ENCODE measurements around the gene RPL5. TPM values are rescaled to one million over a fixed set of nuclear protein-coding genes. Genes with fewer than 3 reads are reported as not detected.

The RPL5 gene
- polyA plus RNA-seq, 1 experiment: 2,752 TPM

GRCh38 chr1:92877081-92877711 is 45.4 kb downstream of the RPL5 start:
- peaks cover 2% of the 10 kb centered on the region; the same call in 1 of the 2 replicates for H3K9me3 ChIP-seq (ENCODE audit: control insufficient read depth, insufficient read depth, low read length)
- H3K4me3 ChIP-seq (ENCODE audit: low read depth, low read length): peak overlapping the region; percentile 20; the same call in 1 of the 2 replicates
- no peak for DNase-seq (ENCODE audit: low read depth, low spot score)
- ChIA-PET POLR2A (no interaction called here), CTCF (interaction anchor here (1.3 to 4.3 kb wide), 5 partner anchors 18 to 117 kb away, joined by 3 to 37 read pairs (median 6); partner anchors contain the start of genes DIPK1A and RPL5)
- TF ChIP-seq CTCF (IDR thresholded peaks at IDR 0.05; ENCODE audit: low read depth, low read length): no peak
- H3K27ac ChIP-seq (ENCODE audit: low read depth, low read length): no peak overlapping the region
- no peaks in the 10 kb centered on the region for H3K27me3 ChIP-seq (ENCODE audit: control insufficient read depth, insufficient read depth, low read length)

- Histone ChIP-seq H3K4me3 (ENCODE audit: low read depth, low read length) (no peak overlapping the region), H3K27ac (ENCODE audit: low read depth, low read length) (no peak overlapping the region), H3K9me3 (ENCODE audit: control insufficient read depth, insufficient read depth, low read length) (peaks cover under 1% of the 10 kb centered on the region; the same call in 1 of the 2 replicates), H3K27me3 (ENCODE audit: control insufficient read depth, insufficient read depth, low read length) (no peaks in the 10 kb centered on the region)
- CTCF ChIA-PET: interaction anchor here (1.0 to 4.3 kb wide), 6 partner anchors 14 to 116 kb away, joined by 3 to 37 read pairs (median 5); partner anchors contain the start of genes DIPK1A and RPL5
- TF ChIP-seq CTCF (IDR thresholded peaks at IDR 0.05; ENCODE audit: low read depth, low read length): no peak
- DNase-seq (ENCODE audit: low read depth, low spot score): no peak
- POLR2A ChIA-PET: no interaction called here
These were observed 46.0 kb downstream of the RPL5 start for GRCh38 chr1:92877792-92878191.

- POLR2A ChIA-PET: no interaction called here
- TF ChIP-seq CTCF (IDR thresholded peaks at IDR 0.05; ENCODE audit: low read depth, low read length): no peak
- CTCF ChIA-PET: interaction anchor here (0.6 to 4.2 kb wide), 3 partner anchors 20 to 115 kb away, joined by 3 to 37 read pairs (median 7); no protein-coding TSS in a partner anchor
- DNase-seq (ENCODE audit: low read depth, low spot score): no peak
- Histone ChIP-seq H3K4me3 (ENCODE audit: low read depth, low read length) (no peak overlapping the region), H3K27me3 (ENCODE audit: control insufficient read depth, insufficient read depth, low read length) (no peaks in the 10 kb centered on the region), H3K9me3 (ENCODE audit: control insufficient read depth, insufficient read depth, low read length) (no peaks in the 10 kb centered on the region), H3K27ac (ENCODE audit: low read depth, low read length) (no peak overlapping the region)
These were observed 47.6 kb downstream of the RPL5 start for GRCh38 chr1:92879316-92879968.

GRCh38 chr1:92881391-92881790 is 49.6 kb downstream of the RPL5 start:
- ChIA-PET CTCF (interaction anchor here (2.0 to 5.7 kb wide), 2 partner anchors 22 to 113 kb away, joined by 8 to 25 read pairs; no protein-coding TSS in a partner anchor), POLR2A (no interaction called here)
- no peak overlapping the region for H3K4me3 ChIP-seq (ENCODE audit: low read depth, low read length)
- no peak overlapping the region for H3K27ac ChIP-seq (ENCODE audit: low read depth, low read length)
- no peak for TF ChIP-seq CTCF (IDR thresholded peaks at IDR 0.05; ENCODE audit: low read depth, low read length)
- no peak for DNase-seq (ENCODE audit: low read depth, low spot score)
- no peaks in the 10 kb centered on the region for H3K27me3 ChIP-seq (ENCODE audit: control insufficient read depth, insufficient read depth, low read length)
- no peaks in the 10 kb centered on the region for H3K9me3 ChIP-seq (ENCODE audit: control insufficient read depth, insufficient read depth, low read length)

- no peaks in the 10 kb centered on the region for H3K9me3 ChIP-seq (ENCODE audit: control insufficient read depth, insufficient read depth, low read length)
- TF ChIP-seq CTCF (IDR thresholded peaks at IDR 0.05; ENCODE audit: low read depth, low read length): no peak
- H3K4me3 ChIP-seq (ENCODE audit: low read depth, low read length): no peak overlapping the region
- DNase-seq (ENCODE audit: low read depth, low spot score): no peak
- ChIA-PET POLR2A (no interaction called here), CTCF (interaction anchor here (2.0 to 5.7 kb wide), 2 partner anchors 24 to 111 kb away, joined by 8 to 25 read pairs; no protein-coding TSS in a partner anchor)
- no peaks in the 10 kb centered on the region for H3K27me3 ChIP-seq (ENCODE audit: control insufficient read depth, insufficient read depth, low read length)
- no peak overlapping the region for H3K27ac ChIP-seq (ENCODE audit: low read depth, low read length)
These were observed 51.0 kb downstream of the RPL5 start for GRCh38 chr1:92882819-92883218.

All from AG04450 (cell line).